ENCODE data around the gene NEURL3.

The NEURL3 gene

DNA sequence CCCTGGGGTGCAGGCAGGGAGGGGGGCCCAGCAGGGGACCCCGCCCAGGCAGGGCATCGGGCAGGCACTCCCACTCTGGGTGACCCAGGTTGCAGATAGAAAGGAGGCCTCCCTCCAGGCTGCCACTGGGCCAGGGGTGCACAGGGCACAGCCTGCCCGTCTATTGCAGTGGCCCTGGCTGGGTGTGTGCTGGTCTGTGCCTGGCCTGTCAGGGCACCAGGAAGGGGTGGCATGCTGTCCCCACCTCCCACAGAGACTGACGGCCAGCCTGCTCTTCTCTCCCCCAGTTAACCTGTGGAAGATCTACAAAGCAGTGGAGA lies 44.3 kb upstream of the NEURL3 start:
- Histone ChIP-seq H3K27me3 (ENCODE audit: control insufficient read depth in 1 of 2, insufficient read depth in 2 of 2, low read length in 2 of 2) (no peaks in the 10 kb centered on the region), H3K9me3 (ENCODE audit: control insufficient read depth in 2 of 2, low read length in 2 of 2) (no peaks in the 10 kb centered on the region), H3K4me3 (ENCODE audit: low read length in 2 of 2) (no peak overlapping the region), H3K4me1 (ENCODE audit: control insufficient read depth, insufficient read depth, low read length) (peaks cover 7% of the 10 kb centered on the region), H3K27ac (ENCODE audit: low read length) (no peak overlapping the region), H3K36me3 (ENCODE audit: control insufficient read depth in 2 of 2, insufficient read depth in 2 of 2, low read length in 2 of 2) (peaks cover 21 to 39% of the 10 kb centered on the region in 2 donors), H3K9ac (ENCODE audit: low read length in 2 of 2) (no peak overlapping the region)

- Histone ChIP-seq H3K4me1 (ENCODE audit: control insufficient read depth, insufficient read depth, low read length) (peaks cover 3% of the 10 kb centered on the region), H3K4me3 (ENCODE audit: low read length in 2 of 2) (no peak overlapping the region), H3K9ac (ENCODE audit: low read length in 2 of 2) (no peak overlapping the region), H3K9me3 (ENCODE audit: control insufficient read depth in 2 of 2, low read length in 2 of 2) (no peaks in the 10 kb centered on the region), H3K27me3 (ENCODE audit: control insufficient read depth in 1 of 2, insufficient read depth in 2 of 2, low read length in 2 of 2) (no peaks in the 10 kb centered on the region), H3K27ac (ENCODE audit: low read length) (no peak overlapping the region), H3K36me3 (ENCODE audit: control insufficient read depth in 2 of 2, insufficient read depth in 2 of 2, low read length in 2 of 2) (peaks cover 21 to 39% of the 10 kb centered on the region in 2 donors)
These were observed 43.7 kb upstream of the NEURL3 start for GRCh38 chr2:96548558-96549465.

DNA sequence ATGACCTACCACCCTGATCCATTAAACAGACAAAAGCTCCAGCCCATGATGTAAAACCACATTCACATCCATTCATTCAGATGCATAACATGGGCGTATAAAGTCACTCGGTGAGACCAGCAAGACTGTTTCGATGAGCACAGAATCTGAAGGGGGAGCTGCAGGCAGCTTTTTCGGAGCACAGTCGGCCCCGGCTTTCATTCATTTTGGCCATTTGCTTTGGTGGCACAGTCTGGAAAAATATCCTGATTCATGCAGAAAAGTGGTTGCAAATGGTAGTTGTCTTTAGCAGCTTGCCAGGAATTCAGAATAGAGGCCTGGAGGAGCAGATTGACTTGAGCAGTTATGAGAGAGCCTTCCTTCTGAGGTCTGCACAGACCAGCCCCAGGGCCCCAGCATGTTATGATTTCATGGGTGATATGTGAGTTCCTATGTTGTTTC lies 42.6 kb upstream of the NEURL3 start:
- no peak overlapping the region for H3K27ac ChIP-seq (ENCODE audit: low read length)

GRCh38 chr2:96547203-96547641 lies 42.1 kb upstream of the NEURL3 start:
- Histone ChIP-seq H3K27ac (ENCODE audit: low read length) (no peak overlapping the region), H3K36me3 (ENCODE audit: control insufficient read depth in 2 of 2, insufficient read depth in 2 of 2, low read length in 2 of 2) (peaks cover 19 to 46% of the 10 kb centered on the region in 2 donors), H3K4me1 (ENCODE audit: control insufficient read depth, insufficient read depth, low read length) (peaks cover 12% of the 10 kb centered on the region), H3K9me3 (ENCODE audit: control insufficient read depth in 2 of 2, low read length in 2 of 2) (no peaks in the 10 kb centered on the region), H3K4me3 (ENCODE audit: low read length in 2 of 2) (no peak overlapping the region), H3K27me3 (ENCODE audit: control insufficient read depth in 1 of 2, insufficient read depth in 2 of 2, low read length in 2 of 2) (no peaks in the 10 kb centered on the region), H3K9ac (ENCODE audit: low read length in 2 of 2) (no peak overlapping the region)

More for the DNA sequence above, 42.6 kb upstream of the NEURL3 start:
- no peak overlapping the region for H3K9ac ChIP-seq (ENCODE audit: low read length in 2 of 2)
- H3K9me3 ChIP-seq (ENCODE audit: control insufficient read depth in 2 of 2, low read length in 2 of 2): no peaks in the 10 kb centered on the region
- no peaks in the 10 kb centered on the region for H3K27me3 ChIP-seq (ENCODE audit: control insufficient read depth in 1 of 2, insufficient read depth in 2 of 2, low read length in 2 of 2)
- no peak overlapping the region for H3K4me3 ChIP-seq (ENCODE audit: low read length in 2 of 2)
- H3K36me3 ChIP-seq (ENCODE audit: control insufficient read depth in 2 of 2, insufficient read depth in 2 of 2, low read length in 2 of 2): peaks cover 21 to 44% of the 10 kb centered on the region in 2 donors
- peaks cover 7% of the 10 kb centered on the region for H3K4me1 ChIP-seq (ENCODE audit: control insufficient read depth, insufficient read depth, low read length)

DNA sequence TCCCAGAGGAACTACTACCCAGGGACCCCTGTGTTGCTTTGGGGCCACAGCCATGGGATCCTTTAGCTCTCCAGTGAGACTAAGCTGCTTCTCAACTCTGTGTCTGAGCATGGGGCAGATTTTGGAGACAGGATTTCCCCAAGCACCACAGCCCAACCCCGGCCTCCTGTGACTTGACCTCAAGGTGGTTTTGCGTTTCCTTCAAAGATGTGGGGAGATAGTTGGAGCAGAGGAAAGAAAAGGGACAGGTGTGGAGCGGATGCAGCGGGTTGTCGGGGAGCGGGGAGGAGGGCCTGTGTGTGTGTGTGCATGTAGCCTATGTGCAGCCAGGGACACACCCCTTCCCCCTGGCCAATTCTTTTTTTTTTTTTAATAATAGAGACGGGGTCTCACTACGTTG lies 41.6 kb upstream of the NEURL3 start:
- Histone ChIP-seq H3K27ac (ENCODE audit: low read length) (no peak overlapping the region), H3K9me3 (ENCODE audit: control insufficient read depth in 2 of 2, low read length in 2 of 2) (no peaks in the 10 kb centered on the region), H3K4me1 (ENCODE audit: control insufficient read depth, insufficient read depth, low read length) (peaks cover 14% of the 10 kb centered on the region), H3K27me3 (ENCODE audit: control insufficient read depth in 1 of 2, insufficient read depth in 2 of 2, low read length in 2 of 2) (no peaks in the 10 kb centered on the region), H3K36me3 (ENCODE audit: control insufficient read depth in 2 of 2, insufficient read depth in 2 of 2, low read length in 2 of 2) (peaks cover 17 to 44% of the 10 kb centered on the region in 2 donors), H3K4me3 (ENCODE audit: low read length in 2 of 2) (no peak overlapping the region), H3K9ac (ENCODE audit: low read length in 2 of 2) (no peak overlapping the region)

DNA sequence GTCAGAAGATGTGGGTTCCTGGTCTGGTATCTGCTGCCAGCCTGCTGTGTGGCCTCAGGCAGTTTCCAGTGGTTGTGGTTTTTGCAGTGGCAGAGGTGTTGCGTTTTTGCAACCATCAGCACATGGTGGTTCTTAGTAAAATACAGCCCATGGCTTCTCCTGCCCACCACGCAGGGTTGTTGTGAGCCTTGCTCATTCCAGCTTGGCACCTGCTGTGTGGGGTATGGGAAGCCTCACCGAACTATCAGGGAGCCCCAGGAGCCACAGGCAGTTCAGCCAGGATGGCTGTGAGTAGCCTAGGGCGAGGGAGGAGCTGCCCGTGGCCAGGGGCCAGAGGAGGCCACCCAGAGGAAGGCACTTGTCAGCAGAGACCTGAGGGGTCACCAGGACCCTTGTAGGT lies 41.2 kb upstream of the NEURL3 start:
- Histone ChIP-seq H3K4me3 (ENCODE audit: low read length in 2 of 2) (no peak overlapping the region), H3K27ac (ENCODE audit: low read length) (no peak overlapping the region), H3K36me3 (ENCODE audit: control insufficient read depth in 2 of 2, insufficient read depth in 2 of 2, low read length in 2 of 2) (peaks cover 17 to 41% of the 10 kb centered on the region in 2 donors), H3K9me3 (ENCODE audit: control insufficient read depth in 2 of 2, low read length in 2 of 2) (no peaks in the 10 kb centered on the region), H3K27me3 (ENCODE audit: control insufficient read depth in 1 of 2, insufficient read depth in 2 of 2, low read length in 2 of 2) (no peaks in the 10 kb centered on the region), H3K4me1 (ENCODE audit: control insufficient read depth, insufficient read depth, low read length) (peaks cover 17% of the 10 kb centered on the region), H3K9ac (ENCODE audit: low read length in 2 of 2) (no peak overlapping the region)

DNA sequence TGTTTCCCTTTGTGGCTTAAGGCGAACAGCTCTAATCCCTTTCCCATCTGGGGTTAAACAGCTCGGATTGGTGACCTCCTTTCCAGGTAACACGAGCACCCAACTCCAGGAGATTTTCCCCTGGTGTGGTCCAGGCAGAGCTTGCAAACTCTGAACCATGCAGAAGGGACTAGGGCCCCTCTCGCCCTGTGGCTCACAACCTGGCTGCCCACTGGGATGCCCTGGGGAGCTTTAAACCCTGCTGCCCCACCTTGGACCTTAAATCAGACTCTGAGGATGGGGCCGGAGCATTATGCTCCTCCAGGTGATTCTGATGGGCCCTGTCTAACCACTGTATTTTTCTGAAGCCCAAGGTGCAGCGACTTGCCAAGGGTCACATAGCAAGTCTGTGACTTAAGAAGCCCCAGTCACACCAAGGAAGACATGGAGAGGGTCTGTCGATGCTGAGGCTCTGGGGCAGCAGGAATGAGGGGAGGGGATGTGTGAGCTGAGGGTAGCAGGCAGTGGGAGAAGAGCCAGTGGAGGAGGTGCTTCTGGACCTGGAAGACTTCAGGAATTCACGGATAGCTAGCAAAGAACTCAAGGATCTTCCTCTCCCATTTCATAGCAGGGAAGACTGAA lies 37.3 kb upstream of the NEURL3 start:
- Histone ChIP-seq H3K9ac (ENCODE audit: low read length in 2 of 2) (no peak overlapping the region), H3K27me3 (ENCODE audit: control insufficient read depth in 1 of 2, insufficient read depth in 2 of 2, low read length in 2 of 2) (no peaks in the 10 kb centered on the region), H3K36me3 (ENCODE audit: control insufficient read depth in 2 of 2, insufficient read depth in 2 of 2, low read length in 2 of 2) (peaks cover 2 to 15% of the 10 kb centered on the region in 2 donors), H3K9me3 (ENCODE audit: control insufficient read depth in 2 of 2, low read length in 2 of 2) (no peaks in the 10 kb centered on the region), H3K4me1 (ENCODE audit: control insufficient read depth, insufficient read depth, low read length) (peaks cover 42% of the 10 kb centered on the region), H3K27ac (ENCODE audit: low read length) (no peak overlapping the region), H3K4me3 (ENCODE audit: low read length in 2 of 2) (no peak overlapping the region)

DNA sequence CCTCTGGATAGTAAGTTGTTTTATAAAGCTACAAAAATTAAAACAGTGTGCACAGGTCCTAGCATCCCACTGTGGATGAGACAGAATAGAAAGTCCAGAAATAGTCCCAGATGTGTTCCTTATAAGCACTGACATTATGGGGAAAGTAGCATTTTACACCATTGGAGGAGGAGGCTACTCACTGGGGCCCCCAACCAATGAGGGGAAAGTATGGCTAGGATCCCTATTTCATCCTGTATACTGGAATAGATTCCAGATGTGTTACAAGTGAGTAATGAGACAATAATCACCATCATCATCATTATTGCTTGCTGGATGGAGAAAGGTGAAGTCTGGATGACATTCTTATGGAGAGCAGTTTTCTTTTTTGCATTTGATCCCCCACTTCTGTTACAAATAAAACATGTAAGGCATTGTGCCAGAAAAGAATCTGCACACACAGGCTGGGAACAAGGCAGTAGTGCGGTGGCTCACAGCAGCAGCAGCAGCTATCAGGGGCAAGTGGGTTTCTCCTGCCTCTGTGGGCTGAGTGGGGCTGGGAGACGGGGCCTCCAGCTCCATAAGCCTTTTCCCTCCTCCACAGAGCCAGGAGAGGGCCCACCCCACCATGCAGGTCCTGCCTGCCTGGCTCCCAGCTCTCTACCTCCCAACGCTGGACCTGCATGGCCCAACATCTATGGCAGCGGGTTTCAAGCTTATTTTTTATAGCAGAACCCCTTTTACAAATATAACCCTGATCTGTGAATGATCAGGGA lies 36.4 kb upstream of the NEURL3 start:
- Histone ChIP-seq H3K9ac (ENCODE audit: low read length in 2 of 2) (no peak overlapping the region), H3K4me1 (ENCODE audit: control insufficient read depth, insufficient read depth, low read length) (peaks cover 39% of the 10 kb centered on the region), H3K27ac (ENCODE audit: low read length) (no peak overlapping the region)

GRCh38 chr2:96540136-96540535 lies 35.0 kb upstream of the NEURL3 start:
- Histone ChIP-seq H3K9ac (ENCODE audit: low read length in 2 of 2) (no peak overlapping the region), H3K27me3 (ENCODE audit: control insufficient read depth in 1 of 2, insufficient read depth in 2 of 2, low read length in 2 of 2) (no peaks in the 10 kb centered on the region), H3K9me3 (ENCODE audit: control insufficient read depth in 2 of 2, low read length in 2 of 2) (no peaks in the 10 kb centered on the region), H3K4me1 (ENCODE audit: control insufficient read depth, insufficient read depth, low read length) (peaks cover 52% of the 10 kb centered on the region), H3K36me3 (ENCODE audit: control insufficient read depth in 2 of 2, insufficient read depth in 2 of 2, low read length in 2 of 2) (peaks cover 2 to 9% of the 10 kb centered on the region in 2 donors), H3K4me3 (ENCODE audit: low read length in 2 of 2) (no peak overlapping the region), H3K27ac (ENCODE audit: low read length) (no peak overlapping the region)

More for the DNA sequence above, 36.4 kb upstream of the NEURL3 start:
- Histone ChIP-seq H3K4me3 (ENCODE audit: low read length in 2 of 2) (no peak overlapping the region), H3K36me3 (ENCODE audit: control insufficient read depth in 2 of 2, insufficient read depth in 2 of 2, low read length in 2 of 2) (peaks cover 2 to 12% of the 10 kb centered on the region in 2 donors), H3K27me3 (ENCODE audit: control insufficient read depth in 1 of 2, insufficient read depth in 2 of 2, low read length in 2 of 2) (no peaks in the 10 kb centered on the region), H3K9me3 (ENCODE audit: control insufficient read depth in 2 of 2, low read length in 2 of 2) (no peaks in the 10 kb centered on the region)

DNA sequence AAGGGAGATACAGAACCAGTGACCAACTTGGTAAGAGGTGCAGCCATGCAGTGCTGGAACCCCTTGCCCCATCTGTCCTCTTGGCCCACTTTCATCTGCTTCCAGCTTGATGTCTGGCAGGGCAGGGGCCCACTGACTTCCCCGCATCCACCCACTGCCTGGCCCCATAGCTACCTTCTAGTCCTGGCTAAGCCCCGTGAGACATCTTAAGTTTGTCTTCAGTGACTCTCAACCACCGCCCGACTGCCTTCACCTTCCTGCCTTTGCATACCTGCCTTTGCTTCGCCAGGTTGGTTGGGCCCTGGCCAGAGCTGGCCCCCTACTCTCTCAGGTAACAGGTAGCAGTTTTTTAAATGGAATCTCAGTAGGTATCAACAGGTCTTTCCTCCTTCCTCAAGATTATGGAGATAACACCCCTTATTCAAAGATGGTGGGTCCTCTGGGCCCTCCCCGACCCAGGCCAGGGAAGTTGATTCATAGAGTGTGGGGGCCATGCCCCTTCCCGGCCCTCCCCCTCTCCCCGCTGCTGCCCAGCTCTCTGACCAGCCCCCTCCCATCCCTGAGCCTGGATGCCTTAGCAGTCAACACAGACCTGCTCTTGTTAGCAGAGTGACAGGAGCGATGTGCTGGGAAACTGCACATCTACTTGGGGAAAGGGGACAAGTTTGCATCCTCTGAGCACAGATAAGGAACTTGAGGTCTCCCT lies 34.2 kb upstream of the NEURL3 start:
- Histone ChIP-seq H3K9ac (ENCODE audit: low read length in 2 of 2) (no peak overlapping the region), H3K27ac (ENCODE audit: low read length) (no peak overlapping the region), H3K4me3 (ENCODE audit: low read length in 2 of 2) (peak overlapping the region; percentile 11 to 86), H3K9me3 (ENCODE audit: control insufficient read depth in 2 of 2, low read length in 2 of 2) (no peaks in the 10 kb centered on the region), H3K36me3 (ENCODE audit: control insufficient read depth in 2 of 2, insufficient read depth in 2 of 2, low read length in 2 of 2) (peaks cover 2 to 9% of the 10 kb centered on the region in 2 donors), H3K4me1 (ENCODE audit: control insufficient read depth, insufficient read depth, low read length) (peaks cover 60% of the 10 kb centered on the region), H3K27me3 (ENCODE audit: control insufficient read depth in 1 of 2, insufficient read depth in 2 of 2, low read length in 2 of 2) (no peaks in the 10 kb centered on the region)
